H1 (cell line): Measurements from ENCODE around the gene CTSA. TPM values are rescaled to one million over a fixed set of nuclear protein-coding genes. Genes with fewer than 3 reads are reported as not detected.

Source experiments
- ASH2L ChIP-seq: fragments of 200-600, 300-600 bp; sonication (generic); IDR thresholded peaks from one replicate; pipeline ENCODE4 v1.7.1; 2017; ENCODE audit warnings: low read length
- BACH1 ChIP-seq: IDR thresholded peaks from 2 replicates; pipeline ENCODE4 v1.6.1; 2012; ENCODE audit warnings: low read length, improper control_type of control experiment
- KDM1A ChIP-seq: fragments of 200-600, 300-600 bp; sonication (generic); IDR thresholded peaks from 2 replicates; pipeline ENCODE4 v1.7.1; 2016; ENCODE audit warnings: mild to moderate bottlenecking, low read length, borderline replicate concordance
- MAFK ChIP-seq: IDR thresholded peaks from 2 replicates; pipeline ENCODE4 v1.6.1; 2012; ENCODE audit warnings: low read depth, mild to moderate bottlenecking, improper control_type of control experiment, low read length
- POLR2A ChIP-seq, 2 experiments: IDR thresholded peaks; 1 replicate in 1 of 2; 2 replicates in 1 of 2; pipeline ENCODE4 v1.6.1; 2011; ENCODE audit warnings: low read depth in 2 of 2, low read length in 2 of 2, mild to moderate bottlenecking in 2 of 2; ENCODE audit errors: control extremely low read depth in 1 of 2
- SAP30 ChIP-seq: fragments of 300-600 bp; sonication (generic); IDR thresholded peaks from 2 replicates; pipeline ENCODE4 v1.7.1; 2012; ENCODE audit warnings: low read length, moderate library complexity, mild to moderate bottlenecking, inconsistent platforms; ENCODE audit not compliant: insufficient read depth, insufficient replicate concordance
- TCF12 ChIP-seq: IDR thresholded peaks from 2 replicates; pipeline ENCODE4 v1.6.1; 2011; ENCODE audit warnings: low read depth, mild to moderate bottlenecking, low read length
- polyA plus RNA-seq, 7 experiments: library from polyadenylated mRNA; depleted of rRNA in 3 of 7; stranded (reverse) in 5 of 7; unstranded in 2 of 7; fragments of >200 nt in 5 of 7; fragments of 200-250 nt in 2 of 7; gene quantifications; 1 replicate in 5 of 7; 2 replicates in 1 of 7; 4 replicates in 1 of 7; pipeline versions ENCODE4 v1.2.1 to v1.2.3, GENCODE V29; 2011 to 2013; ENCODE audit warnings: missing spikeins in 2 of 7, mixed read lengths in 2 of 7
- total RNA-seq: library from RNA; stranded (reverse); fragmentation: NEBNext Ultra II Directional; extraction: Animal tissue kit (Norgen Biotek cat#: 25700); gene quantifications from 2 replicates; pipeline ENCODE4 v1.2.1, GENCODE V29; 2021
- TF ChIP-seq, protein P1 (sequence below): fragments of 300-600 bp; sonication (generic); IDR thresholded peaks from 2 replicates; pipeline ENCODE4 v1.7.1; 2012; ENCODE audit warnings: low read length, moderate library complexity, mild to moderate bottlenecking, inconsistent platforms; ENCODE audit not compliant: insufficient replicate concordance

The CTSA gene
- total and polyA plus RNA-seq, 2 of the 8 experiments (the other 6 are each of a cell fraction or from before 2014, with no cell fraction given) = 49.7 to 74.0 TPM

DNA sequence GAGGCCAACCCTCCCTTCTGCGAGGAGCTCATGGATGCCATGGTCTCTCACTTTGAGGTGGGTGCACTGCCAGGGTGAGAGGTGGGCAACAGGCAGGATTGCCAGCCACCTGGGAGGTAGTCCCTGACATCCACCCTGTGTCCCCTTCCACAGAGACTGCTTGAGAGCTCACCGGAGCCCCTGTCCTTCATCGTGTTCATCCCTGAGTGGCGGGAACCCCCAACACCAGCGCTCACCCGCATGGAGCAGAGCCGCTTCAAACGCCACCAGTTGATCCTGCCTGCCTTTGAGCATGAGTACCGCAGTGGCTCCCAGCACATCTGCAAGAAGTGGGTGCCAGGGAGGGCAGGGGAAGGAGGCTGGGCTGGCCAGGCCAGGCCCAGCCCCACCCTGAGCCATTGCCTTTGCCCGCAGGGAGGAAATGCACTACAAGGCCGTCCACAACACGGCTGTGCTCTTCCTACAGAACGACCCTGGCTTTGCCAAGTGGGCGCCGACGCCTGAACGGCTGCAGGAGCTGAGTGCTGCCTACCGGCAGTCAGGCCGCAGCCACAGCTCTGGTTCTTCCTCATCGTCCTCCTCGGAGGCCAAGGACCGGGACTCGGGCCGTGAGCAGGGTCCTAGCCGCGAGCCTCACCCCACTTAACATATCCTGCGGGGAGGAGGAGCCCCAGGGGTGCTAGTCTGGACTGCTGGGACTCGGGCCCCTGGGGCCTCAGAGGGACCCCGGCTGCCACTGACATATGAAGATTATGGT lies 56.2 kb downstream of the CTSA start (continued):
- TF ChIP-seq, protein P1, sequence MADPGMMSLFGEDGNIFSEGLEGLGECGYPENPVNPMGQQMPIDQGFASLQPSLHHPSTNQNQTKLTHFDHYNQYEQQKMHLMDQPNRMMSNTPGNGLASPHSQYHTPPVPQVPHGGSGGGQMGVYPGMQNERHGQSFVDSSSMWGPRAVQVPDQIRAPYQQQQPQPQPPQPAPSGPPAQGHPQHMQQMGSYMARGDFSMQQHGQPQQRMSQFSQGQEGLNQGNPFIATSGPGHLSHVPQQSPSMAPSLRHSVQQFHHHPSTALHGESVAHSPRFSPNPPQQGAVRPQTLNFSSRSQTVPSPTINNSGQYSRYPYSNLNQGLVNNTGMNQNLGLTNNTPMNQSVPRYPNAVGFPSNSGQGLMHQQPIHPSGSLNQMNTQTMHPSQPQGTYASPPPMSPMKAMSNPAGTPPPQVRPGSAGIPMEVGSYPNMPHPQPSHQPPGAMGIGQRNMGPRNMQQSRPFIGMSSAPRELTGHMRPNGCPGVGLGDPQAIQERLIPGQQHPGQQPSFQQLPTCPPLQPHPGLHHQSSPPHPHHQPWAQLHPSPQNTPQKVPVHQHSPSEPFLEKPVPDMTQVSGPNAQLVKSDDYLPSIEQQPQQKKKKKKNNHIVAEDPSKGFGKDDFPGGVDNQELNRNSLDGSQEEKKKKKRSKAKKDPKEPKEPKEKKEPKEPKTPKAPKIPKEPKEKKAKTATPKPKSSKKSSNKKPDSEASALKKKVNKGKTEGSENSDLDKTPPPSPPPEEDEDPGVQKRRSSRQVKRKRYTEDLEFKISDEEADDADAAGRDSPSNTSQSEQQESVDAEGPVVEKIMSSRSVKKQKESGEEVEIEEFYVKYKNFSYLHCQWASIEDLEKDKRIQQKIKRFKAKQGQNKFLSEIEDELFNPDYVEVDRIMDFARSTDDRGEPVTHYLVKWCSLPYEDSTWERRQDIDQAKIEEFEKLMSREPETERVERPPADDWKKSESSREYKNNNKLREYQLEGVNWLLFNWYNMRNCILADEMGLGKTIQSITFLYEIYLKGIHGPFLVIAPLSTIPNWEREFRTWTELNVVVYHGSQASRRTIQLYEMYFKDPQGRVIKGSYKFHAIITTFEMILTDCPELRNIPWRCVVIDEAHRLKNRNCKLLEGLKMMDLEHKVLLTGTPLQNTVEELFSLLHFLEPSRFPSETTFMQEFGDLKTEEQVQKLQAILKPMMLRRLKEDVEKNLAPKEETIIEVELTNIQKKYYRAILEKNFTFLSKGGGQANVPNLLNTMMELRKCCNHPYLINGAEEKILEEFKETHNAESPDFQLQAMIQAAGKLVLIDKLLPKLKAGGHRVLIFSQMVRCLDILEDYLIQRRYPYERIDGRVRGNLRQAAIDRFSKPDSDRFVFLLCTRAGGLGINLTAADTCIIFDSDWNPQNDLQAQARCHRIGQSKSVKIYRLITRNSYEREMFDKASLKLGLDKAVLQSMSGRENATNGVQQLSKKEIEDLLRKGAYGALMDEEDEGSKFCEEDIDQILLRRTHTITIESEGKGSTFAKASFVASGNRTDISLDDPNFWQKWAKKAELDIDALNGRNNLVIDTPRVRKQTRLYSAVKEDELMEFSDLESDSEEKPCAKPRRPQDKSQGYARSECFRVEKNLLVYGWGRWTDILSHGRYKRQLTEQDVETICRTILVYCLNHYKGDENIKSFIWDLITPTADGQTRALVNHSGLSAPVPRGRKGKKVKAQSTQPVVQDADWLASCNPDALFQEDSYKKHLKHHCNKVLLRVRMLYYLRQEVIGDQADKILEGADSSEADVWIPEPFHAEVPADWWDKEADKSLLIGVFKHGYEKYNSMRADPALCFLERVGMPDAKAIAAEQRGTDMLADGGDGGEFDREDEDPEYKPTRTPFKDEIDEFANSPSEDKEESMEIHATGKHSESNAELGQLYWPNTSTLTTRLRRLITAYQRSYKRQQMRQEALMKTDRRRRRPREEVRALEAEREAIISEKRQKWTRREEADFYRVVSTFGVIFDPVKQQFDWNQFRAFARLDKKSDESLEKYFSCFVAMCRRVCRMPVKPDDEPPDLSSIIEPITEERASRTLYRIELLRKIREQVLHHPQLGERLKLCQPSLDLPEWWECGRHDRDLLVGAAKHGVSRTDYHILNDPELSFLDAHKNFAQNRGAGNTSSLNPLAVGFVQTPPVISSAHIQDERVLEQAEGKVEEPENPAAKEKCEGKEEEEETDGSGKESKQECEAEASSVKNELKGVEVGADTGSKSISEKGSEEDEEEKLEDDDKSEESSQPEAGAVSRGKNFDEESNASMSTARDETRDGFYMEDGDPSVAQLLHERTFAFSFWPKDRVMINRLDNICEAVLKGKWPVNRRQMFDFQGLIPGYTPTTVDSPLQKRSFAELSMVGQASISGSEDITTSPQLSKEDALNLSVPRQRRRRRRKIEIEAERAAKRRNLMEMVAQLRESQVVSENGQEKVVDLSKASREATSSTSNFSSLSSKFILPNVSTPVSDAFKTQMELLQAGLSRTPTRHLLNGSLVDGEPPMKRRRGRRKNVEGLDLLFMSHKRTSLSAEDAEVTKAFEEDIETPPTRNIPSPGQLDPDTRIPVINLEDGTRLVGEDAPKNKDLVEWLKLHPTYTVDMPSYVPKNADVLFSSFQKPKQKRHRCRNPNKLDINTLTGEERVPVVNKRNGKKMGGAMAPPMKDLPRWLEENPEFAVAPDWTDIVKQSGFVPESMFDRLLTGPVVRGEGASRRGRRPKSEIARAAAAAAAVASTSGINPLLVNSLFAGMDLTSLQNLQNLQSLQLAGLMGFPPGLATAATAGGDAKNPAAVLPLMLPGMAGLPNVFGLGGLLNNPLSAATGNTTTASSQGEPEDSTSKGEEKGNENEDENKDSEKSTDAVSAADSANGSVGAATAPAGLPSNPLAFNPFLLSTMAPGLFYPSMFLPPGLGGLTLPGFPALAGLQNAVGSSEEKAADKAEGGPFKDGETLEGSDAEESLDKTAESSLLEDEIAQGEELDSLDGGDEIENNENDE = no peak
- TF ChIP-seq ASH2L = no peak
- no peak for TF ChIP-seq MAFK
- no peak for TF ChIP-seq KDM1A
- TF ChIP-seq POLR2A (IDR thresholded peaks at IDR 0.05; ENCODE audit: control extremely low read depth in 1 of 2, low read depth in 2 of 2, low read length in 2 of 2) = no peak
- TF ChIP-seq SAP30 = no peak
- TF ChIP-seq TCF12 = no peak
- TF ChIP-seq BACH1 = no peak
- TF ChIP-seq, all 59 proteins: peak for 0
